PC-9 (cell line): Measurements from ENCODE around the gene AUTS2. TPM values are rescaled to one million over a fixed set of nuclear protein-coding genes. Genes with fewer than 3 reads are reported as not detected.

ENCODE experiments used
- BruUV-seq: library from RNA; stranded (reverse); fragments of 400-500 nt; replicated peaks from 2 replicates; lab custom pipeline; 2021; lab: Mats Ljungman, UMichigan
- CTCF ChIA-PET: fragments of 300-600 bp; sonication (Branson Sonifier 250); formaldehyde crosslinking; loops from one replicate; lab custom pipeline; 2022; ENCODE audit warnings: antibody characterized with exemption; lab: Charles Lee
- POLR2A ChIA-PET: fragments of 300-600 bp; sonication (Branson Sonifier 250); formaldehyde crosslinking; loops from one replicate; lab custom pipeline; 2022; ENCODE audit warnings: antibody characterized with exemption; ENCODE audit not compliant: unreplicated experiment; lab: Charles Lee
- DNase-seq, 2 experiments: peaks; one replicate each; pipeline versions ENCODE4 v3.0.0 to v3.0.0-alpha.2; 2015 to 2022; ENCODE audit warnings: mixed read lengths in 1 of 2
- H2AFZ ChIP-seq: fragments of 200-600 bp; sonication (generic); 2 replicates; pipeline ENCODE4 v1.8.1; 2017; ENCODE audit warnings: antibody characterized with exemption
- H3F3A ChIP-seq: fragments of 200-600 bp; sonication (generic); 2 replicates; pipeline ENCODE4 v1.8.1; 2017; ENCODE audit warnings: antibody characterized with exemption, mild to moderate bottlenecking, low read depth; ENCODE audit not compliant: insufficient read depth
- H3K27ac ChIP-seq: fragments of 200-600 bp; sonication (generic); 2 replicates; pipeline ENCODE4 v1.6.1; 2016; ENCODE audit warnings: mixed run types
- H3K27me3 ChIP-seq: fragments of 200-600 bp; sonication (generic); 2 replicates; pipeline ENCODE4 v1.6.1; 2016; ENCODE audit warnings: low read depth, mixed run types; ENCODE audit not compliant: insufficient read depth
- H3K36me3 ChIP-seq: fragments of 200-600 bp; sonication (generic); 2 replicates; pipeline ENCODE4 v1.6.1; 2016; ENCODE audit warnings: low read depth, mixed run types
- H3K4me1 ChIP-seq: fragments of 200-600 bp; sonication (generic); replicated peaks from 2 replicates; pipeline ENCODE4 v1.6.1; 2016; ENCODE audit warnings: mixed run types; ENCODE audit not compliant: insufficient read depth
- H3K4me2 ChIP-seq: fragments of 200-600 bp; sonication (generic); 2 replicates; pipeline ENCODE4 v1.6.1; 2017; ENCODE audit warnings: mixed run types
- H3K4me3 ChIP-seq: fragments of 200-600 bp; sonication (generic); 2 replicates; pipeline ENCODE4 v1.6.1; 2016; ENCODE audit warnings: mixed run types
- H3K79me2 ChIP-seq: fragments of 200-600 bp; sonication (generic); 2 replicates; pipeline ENCODE4 v1.6.1; 2017; ENCODE audit warnings: low read depth, mixed run types
- H3K9me2 ChIP-seq: fragments of 200-600 bp; sonication (generic); 2 replicates; pipeline ENCODE4 v1.8.1; 2017; ENCODE audit warnings: mild to moderate bottlenecking; ENCODE audit not compliant: insufficient read depth
- H3K9me3 ChIP-seq: fragments of 200-600 bp; sonication (generic); 2 replicates; pipeline ENCODE4 v1.8.1; 2016; ENCODE audit warnings: low read depth; ENCODE audit not compliant: insufficient read depth
- H4K20me1 ChIP-seq: fragments of 200-600 bp; sonication (generic); 2 replicates; pipeline ENCODE4 v1.8.1; 2017; ENCODE audit not compliant: insufficient read depth
- CTCF ChIP-seq: fragments of 200-600 bp; sonication (generic); conservative IDR thresholded peaks from 2 replicates; pipeline ENCODE4 v1.6.1; 2017; ENCODE audit warnings: mixed run types, antibody characterized with exemption, mild to moderate bottlenecking, moderate library complexity
- EZH2 ChIP-seq: fragments of 200-600 bp; sonication (generic); IDR thresholded peaks from 2 replicates; pipeline ENCODE4 v1.8.0; 2017; ENCODE audit warnings: antibody characterized with exemption, low read depth
- intact Hi-C: fragments of 100-400 bp; cut with micrococcal nuclease; formaldehyde crosslinking; loops from one replicate; pipeline ENCODE4 v1.10.0; 2022; ENCODE audit not compliant: unreplicated experiment
- total RNA-seq: library from RNA; stranded (reverse); gene quantifications from 2 replicates; pipeline ENCODE4 v1.2.3, GENCODE V29; 2021

Gene AUTS2
- total RNA-seq, 1 experiment from 2014 or later: not detected

DNA sequence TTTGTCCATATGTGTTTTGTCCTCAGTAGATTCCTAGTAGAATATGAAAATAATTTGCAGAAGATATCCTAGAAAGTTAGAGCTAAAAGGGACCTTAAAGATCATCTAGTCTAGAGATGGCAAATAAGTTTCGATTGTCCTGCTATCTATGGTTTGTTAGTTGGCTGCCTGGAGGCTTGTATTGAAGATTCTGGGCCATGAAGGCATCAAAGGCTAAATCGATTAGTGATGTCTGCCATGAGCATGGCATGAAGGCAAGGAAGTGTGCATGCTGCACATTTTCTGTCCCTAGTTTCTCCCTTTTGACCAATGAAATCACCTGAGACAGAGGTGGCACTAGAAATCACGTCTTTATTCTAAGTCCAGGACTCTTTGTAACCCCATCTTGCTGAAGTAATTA lies 979.9 kb downstream of the AUTS2 start:
- H3K9me3 ChIP-seq: no peaks in the 10 kb centered on the region
- peaks cover 42% of the 10 kb centered on the region for H3K27me3 ChIP-seq
- POLR2A ChIA-PET: no interaction called here
- no peaks in the 10 kb centered on the region for H4K20me1 ChIP-seq
- no peak for DNase-seq
- no peak for TF ChIP-seq CTCF
- no peak for TF ChIP-seq EZH2
- H3K4me1 ChIP-seq: no peaks in the 10 kb centered on the region
- no peak overlapping the region for H3K4me3 ChIP-seq
- H3K79me2 ChIP-seq: no peaks in the 10 kb centered on the region
- H3K27ac ChIP-seq: no peak overlapping the region
- H3F3A ChIP-seq: no peaks in the 10 kb centered on the region
- CTCF ChIA-PET: no interaction called here
- intact Hi-C loops: no loop called here
- H3K36me3 ChIP-seq: no peaks in the 10 kb centered on the region
- no TSS peak for BruUV-seq
- H2AFZ ChIP-seq: no peak overlapping the region
- no peak overlapping the region for H3K4me2 ChIP-seq
- H3K9me2 ChIP-seq: no peaks in the 10 kb centered on the region

GRCh38 chr7:70579397-70580097 lies 981.3 kb downstream of the AUTS2 start:
- H3F3A ChIP-seq: no peaks in the 10 kb centered on the region
- no peaks in the 10 kb centered on the region for H3K36me3 ChIP-seq
- CTCF ChIA-PET: no interaction called here
- DNase-seq: no peak
- H3K9me2 ChIP-seq: no peaks in the 10 kb centered on the region
- no peaks in the 10 kb centered on the region for H3K4me1 ChIP-seq
- intact Hi-C loops: no loop called here
- H3K4me3 ChIP-seq: no peak overlapping the region
- H2AFZ ChIP-seq: no peak overlapping the region
- no TSS peak for BruUV-seq
- no peaks in the 10 kb centered on the region for H3K79me2 ChIP-seq
- H3K27ac ChIP-seq: no peak overlapping the region
- TF ChIP-seq EZH2 (no peak), CTCF (no peak)
- POLR2A ChIA-PET: no interaction called here
- peaks cover 56% of the 10 kb centered on the region for H3K27me3 ChIP-seq
- no peak overlapping the region for H3K4me2 ChIP-seq
- H4K20me1 ChIP-seq: no peaks in the 10 kb centered on the region
- H3K9me3 ChIP-seq: no peaks in the 10 kb centered on the region

DNA sequence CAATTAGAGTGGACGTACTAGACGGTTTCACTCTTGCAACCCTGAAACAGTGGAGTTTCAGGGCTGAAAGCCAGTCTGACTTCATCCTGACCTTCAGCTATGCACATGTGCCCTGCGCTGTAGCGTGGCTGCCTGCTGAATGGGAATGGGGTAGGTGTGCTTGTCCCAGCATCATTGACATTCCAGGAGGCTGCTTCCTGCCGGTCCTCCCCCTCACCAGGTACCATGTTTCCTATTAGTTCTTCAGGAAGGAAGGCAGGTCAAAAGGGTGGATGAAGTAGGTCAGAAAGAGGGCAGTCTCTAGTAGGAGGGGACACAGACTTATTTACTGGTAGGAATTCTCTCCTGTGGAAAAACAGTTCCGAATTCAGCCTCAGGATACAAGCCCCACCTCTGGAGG lies 981.9 kb downstream of the AUTS2 start:
- TF ChIP-seq EZH2 (no peak), CTCF (no peak)
- Histone ChIP-seq H3F3A (no peaks in the 10 kb centered on the region), H3K79me2 (no peaks in the 10 kb centered on the region), H3K27me3 (peaks cover 57% of the 10 kb centered on the region), H3K4me2 (no peak overlapping the region), H3K36me3 (no peaks in the 10 kb centered on the region), H2AFZ (no peak overlapping the region), H3K4me3 (no peak overlapping the region), H3K9me3 (no peaks in the 10 kb centered on the region), H3K27ac (no peak overlapping the region), H3K4me1 (no peaks in the 10 kb centered on the region), H4K20me1 (no peaks in the 10 kb centered on the region), H3K9me2 (no peaks in the 10 kb centered on the region)
- CTCF ChIA-PET: no interaction called here
- DNase-seq: no peak
- POLR2A ChIA-PET: no interaction called here
- no TSS peak for BruUV-seq
- intact Hi-C loops: no loop called here
